Measurements from ENCODE around the gene CFAP299.

GRCh38 chr4:80424225-80424581 is 88.7 kb downstream of the CFAP299 start:
- TF ChIP-seq EZH2 (IDR thresholded peaks at IDR 0.05; ENCODE audit: insufficient read depth, low read length) (no peak), CTCF (IDR thresholded peaks at IDR 0.05; ENCODE audit: insufficient read depth, low read depth, low read length) (no peak)
